ENCODE measurements around the gene INHBB.
A peak's percentile ranks its signal among the peaks of the same experiment; 100 is the strongest.
"Not testable (repeated sequence)": the region's sequence is repeated elsewhere in the genome, so short reads cannot be mapped to it uniquely, and the experiment has no call there.

Gene INHBB

DNA sequence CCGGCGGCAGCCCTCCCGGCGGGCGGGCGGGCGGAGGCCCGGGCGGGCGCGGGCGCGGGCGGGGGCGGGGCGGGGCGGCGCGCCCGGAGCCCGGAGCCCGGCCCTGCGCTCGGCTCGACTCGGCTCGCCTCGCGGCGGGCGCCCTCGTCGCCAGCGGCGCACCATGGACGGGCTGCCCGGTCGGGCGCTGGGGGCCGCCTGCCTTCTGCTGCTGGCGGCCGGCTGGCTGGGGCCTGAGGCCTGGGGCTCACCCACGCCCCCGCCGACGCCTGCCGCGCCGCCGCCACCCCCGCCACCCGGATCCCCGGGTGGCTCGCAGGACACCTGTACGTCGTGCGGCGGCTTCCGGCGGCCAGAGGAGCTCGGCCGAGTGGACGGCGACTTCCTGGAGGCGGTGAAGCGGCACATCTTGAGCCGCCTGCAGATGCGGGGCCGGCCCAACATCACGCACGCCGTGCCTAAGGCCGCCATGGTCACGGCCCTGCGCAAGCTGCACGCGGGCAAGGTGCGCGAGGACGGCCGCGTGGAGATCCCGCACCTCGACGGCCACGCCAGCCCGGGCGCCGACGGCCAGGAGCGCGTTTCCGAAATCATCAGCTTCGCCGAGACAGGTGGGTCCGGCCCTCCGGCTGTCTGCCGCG is at the start of gene INHBB:
INHBB (plus strand) TSS at position 111 of the 641 bp plus-strand sequence; CDS start at position 164, 53 bp downstream.
- DNase-seq = no peak

- DNase-seq = no peak
Observed at GRCh38 chr2:120298173-120298835, 47.6 kb upstream of the INHBB start.

DNA sequence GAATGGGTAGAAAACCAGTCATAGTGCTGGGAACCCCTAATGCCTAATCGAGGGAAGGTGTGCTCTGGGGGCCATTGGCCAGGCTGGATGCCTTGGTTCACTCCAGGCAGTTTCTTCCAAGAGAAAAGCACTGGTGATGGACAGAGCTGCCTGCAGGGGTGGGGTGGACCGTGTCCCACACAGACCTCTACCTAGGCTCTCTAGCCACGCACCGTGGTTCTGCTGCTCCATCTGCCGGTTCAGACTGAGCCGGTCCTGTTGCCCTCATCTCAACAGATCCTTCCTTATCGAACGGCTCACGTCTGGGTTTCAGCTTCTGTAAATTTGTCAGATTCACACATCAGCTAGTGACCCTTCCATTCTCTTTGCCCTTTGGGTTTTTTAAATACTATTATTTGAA is 46.9 kb upstream of the INHBB start:
- DNase-seq = no peak

GRCh38 chr2:120299561-120299960 is 46.4 kb upstream of the INHBB start:
- no peak for DNase-seq

DNA sequence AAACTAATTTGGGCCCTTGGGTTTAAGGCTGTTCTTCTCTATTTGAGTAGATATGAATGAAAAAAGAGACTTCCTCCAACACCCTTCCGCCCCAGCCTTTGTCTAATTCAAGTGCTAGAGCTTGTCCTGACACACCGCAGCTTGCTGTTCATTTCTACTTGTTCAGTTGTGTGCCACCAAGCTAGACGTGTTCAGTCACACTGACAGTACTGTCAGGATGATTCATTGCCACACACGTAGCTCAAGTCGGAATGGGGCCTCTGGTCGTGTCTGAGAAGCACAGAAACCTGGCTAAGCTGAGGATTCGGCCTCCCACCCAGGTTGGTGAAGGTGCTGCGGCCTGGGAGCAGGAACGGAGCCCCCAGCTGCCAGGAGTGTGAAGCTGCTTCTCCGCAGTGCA is 45.6 kb upstream of the INHBB start:
- no peak for DNase-seq

DNA sequence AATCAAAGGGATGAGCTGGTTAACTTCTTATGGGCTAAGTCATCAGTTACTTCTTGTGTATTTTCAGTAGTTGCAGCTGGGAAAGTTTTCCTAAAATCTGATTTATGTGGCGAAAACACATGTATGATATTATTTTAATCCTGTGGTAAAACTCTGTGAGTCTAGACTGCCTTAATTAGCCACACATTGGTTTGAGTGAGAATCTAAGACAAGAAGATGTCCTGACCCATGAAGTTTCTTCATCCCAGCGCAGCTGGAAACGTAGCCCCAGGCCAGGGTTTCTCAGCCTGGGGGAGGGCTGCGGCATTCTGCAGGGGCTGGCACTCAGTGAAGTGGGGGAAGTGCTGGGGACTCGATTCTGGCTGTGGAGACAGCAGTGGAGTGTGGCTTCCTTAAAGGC is 44.7 kb upstream of the INHBB start:
- DNase-seq = no peak

- no peak for DNase-seq
Observed at GRCh38 chr2:120302301-120302700, 43.6 kb upstream of the INHBB start.

DNA sequence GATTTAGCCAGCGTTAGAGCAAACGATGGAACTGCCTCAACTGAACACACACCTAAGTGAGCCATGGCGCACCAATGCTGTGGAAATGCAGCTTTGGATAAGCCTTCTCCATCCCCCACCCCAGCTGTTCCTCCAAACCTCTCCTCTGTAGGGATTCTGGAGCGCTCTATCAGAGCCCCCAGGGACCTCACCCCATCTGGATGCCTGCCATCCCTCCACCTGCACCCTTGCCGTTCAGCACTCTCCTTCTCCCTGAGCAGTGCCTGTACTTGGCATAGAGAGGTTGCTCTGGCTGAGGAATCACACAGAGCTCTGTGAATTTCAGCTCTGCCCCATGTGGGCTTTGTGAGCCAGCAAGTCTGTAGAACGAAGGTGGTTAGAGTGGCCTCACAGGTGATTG is 42.8 kb upstream of the INHBB start:
- DNase-seq = no peak

GRCh38 chr2:120305296-120305695 is 40.6 kb upstream of the INHBB start:
- no peak for DNase-seq

GRCh38 chr2:120305937-120306490 is 39.9 kb upstream of the INHBB start:
- no peak for DNase-seq

DNA sequence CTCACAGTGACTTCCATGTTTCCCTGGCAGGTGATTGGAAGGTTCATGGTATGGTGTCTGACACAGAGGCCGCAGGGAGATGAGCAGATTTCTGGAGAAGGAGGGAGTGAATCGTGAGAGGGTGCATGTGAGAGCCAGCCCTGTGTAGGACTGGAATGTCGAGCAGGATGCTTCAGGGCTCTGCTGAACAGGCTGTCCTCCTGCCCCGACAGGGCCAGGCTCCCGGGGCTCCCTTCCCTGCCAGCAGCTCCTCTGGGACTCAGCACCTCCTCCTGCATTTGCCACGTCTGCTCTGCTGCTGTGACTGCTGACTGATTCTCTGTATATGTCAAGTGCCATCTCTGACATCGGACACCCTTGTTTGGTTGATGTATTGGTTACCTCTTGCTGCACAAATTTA is 38.5 kb upstream of the INHBB start:
- DNase-seq = no peak

- DNase-seq = no peak
Observed at GRCh38 chr2:120308038-120308910, 37.7 kb upstream of the INHBB start.

GRCh38 chr2:120310136-120310535 is 35.8 kb upstream of the INHBB start:
- DNase-seq = no peak

- DNase-seq = not testable (repeated sequence)
Observed at GRCh38 chr2:120310841-120311240, 35.1 kb upstream of the INHBB start.

DNA sequence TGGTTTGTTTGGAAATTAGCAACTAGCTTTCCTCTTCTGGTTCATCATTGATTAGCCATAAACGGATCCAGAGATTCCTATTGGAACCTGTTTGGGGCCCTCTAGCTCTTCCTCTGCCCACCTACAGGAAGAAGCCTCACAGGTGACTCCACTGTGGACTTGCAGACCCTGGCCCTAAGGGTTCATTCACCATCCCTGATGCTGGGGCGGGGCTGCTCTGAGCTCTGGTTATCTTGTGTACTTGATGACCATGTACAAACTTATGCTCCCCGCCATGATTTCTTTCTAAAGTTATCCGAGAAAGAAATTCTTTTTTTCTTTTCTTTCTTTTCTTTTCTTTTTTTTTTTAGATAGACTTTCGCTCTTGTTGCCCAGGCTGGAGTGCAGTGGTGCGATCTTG is 33.9 kb upstream of the INHBB start:
- DNase-seq = no peak

DNA sequence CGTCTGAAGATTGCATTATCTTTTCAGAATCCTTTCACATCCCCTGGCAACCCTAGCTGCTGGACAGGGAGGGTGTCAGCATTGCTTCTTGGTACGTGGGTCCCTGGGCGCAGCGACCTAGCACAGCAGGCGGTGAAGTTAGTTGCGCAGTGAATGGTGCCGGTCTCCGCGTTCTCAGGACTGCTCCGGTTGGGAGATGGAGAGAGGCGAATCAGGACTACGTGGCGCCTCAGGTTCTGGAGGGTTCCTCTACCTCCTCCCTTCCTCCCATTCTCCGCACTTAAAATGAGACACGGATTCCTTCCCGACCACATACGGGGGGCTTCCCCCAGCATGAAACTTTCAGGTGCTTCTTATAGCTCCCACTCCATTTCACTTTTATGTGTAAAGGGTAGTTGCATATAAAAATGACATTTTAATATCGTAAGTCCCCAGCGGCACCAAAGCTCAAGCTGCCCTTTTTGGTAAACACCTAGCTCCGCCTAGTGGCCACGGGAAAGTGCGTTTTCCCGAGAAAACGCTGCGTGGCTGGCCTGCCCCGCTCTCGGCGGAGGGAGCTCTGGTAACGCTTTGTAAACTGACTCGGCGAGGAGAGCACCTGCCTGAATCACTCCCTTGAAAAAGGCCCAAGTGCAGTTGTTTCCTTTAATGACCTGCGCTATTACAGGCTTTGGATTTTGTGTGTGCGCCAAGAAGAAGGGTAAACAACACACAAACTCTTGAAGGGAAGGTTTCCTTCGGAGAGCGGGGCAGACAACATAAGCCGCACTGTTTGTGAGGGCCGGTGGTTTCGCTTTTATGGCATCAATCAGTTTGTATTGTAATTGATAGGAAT is 32.9 kb upstream of the INHBB start:
- peak; percentile 45 for DNase-seq

DNA sequence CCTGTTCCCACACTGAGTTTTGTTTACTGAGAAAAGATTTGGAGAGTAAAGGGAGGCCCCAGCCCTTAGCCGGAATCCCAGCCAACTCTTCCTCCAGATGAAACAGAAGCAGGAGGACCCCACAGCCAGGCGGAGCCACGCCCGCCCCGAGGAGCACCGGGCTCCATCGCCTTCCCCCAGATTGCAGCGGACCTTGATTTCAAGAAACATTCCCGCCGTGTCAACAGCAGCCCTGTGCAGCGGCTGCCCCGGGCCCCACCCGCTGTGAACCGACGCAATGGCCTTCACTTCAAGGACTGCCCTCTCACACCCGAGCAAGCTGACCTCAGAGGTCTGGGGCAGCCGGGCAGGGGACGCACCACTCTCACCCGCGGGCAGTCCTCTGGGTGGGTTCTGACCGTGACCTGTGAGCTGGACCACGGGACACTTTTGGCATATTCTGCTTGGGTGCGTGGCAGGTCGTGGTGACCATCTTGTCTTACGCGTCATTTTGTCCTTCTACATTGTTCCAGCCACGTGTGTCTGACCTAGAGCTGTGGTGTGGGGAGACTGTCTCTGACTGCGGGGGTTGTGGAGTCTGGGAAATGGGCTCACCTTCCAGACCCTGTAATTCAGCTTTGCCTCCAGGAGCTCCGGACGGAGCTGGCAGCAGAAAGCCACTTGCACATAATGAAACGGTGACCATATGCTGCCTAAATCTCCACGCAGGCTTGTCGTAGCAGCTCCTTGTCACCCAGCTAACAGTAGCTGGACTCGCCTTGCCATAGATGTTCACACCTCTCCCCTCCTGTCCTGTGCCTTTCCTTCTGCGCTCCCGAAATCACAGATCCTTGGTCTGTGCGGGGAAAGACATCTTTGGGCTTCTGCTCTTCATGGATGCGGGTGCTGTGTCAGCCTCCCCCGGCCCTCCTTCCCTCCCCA is 32.0 kb upstream of the INHBB start:
- no peak for DNase-seq

DNA sequence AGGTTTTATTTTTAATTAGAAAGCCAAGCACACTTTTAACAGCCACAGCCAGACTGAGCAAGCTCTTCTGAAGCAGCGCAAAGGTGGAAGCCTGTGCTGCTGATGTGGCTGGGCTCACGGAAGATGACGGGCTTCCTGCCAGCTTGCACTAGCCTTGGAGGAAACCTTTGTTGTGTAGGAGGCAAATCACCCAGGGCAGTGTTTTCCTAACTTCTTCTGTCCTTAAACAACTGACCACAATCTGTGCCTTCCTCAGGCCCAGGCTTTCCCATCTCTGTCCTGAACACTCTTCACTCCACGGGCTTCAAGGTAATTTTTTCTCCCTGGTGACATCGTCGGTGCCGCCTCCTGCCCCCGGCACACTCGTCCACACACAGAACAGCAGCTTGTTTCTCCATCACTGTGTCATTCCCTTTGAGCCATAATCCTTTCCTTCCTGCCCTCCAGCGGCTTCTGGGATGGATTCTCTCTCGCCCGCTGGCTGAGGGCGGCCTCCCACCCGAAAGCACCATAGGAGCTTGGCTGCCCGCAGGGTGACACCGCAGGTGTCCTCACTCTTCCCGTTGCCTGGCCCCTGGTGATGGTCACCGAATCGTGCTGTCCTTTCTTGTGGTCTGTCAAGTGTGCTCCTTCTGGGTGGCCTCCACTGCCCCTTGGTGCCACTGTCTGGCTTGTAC is 31.1 kb upstream of the INHBB start:
- DNase-seq = peak; percentile 4

- no peak for DNase-seq
Observed at GRCh38 chr2:120315367-120316033, 30.4 kb upstream of the INHBB start.

- DNase-seq = no peak
Observed at GRCh38 chr2:120316071-120316470, 29.9 kb upstream of the INHBB start.
